ENCODE measurements around the gene ATP9B. TPM values are rescaled to one million over a fixed set of nuclear protein-coding genes. Genes with fewer than 3 reads are reported as not detected.

ATP9B gene
- total and polyA plus RNA-seq, 8 donors = 29.2 to 41.5 (median 38.3) TPM

GRCh38 chr18:79336556-79337142 is 267.5 kb downstream of the ATP9B start:
- Histone ChIP-seq H3K4me3 (no peak overlapping the region), H3K9me3 (peaks cover 0 to 5% of the 10 kb centered on the region in 2 donors), H3K27ac (no peak overlapping the region), H3K4me1 (no peaks in the 10 kb centered on the region), H3K27me3 (no peaks in the 10 kb centered on the region), H3K36me3 (peaks cover 0 to 65% of the 10 kb centered on the region in 2 donors)
- TF ChIP-seq CTCF (IDR thresholded peaks at IDR 0.05) = no peak
- intact Hi-C loops (cut with DNase I) = no loop called here
- ATAC-seq (no peak), DNase-seq (no peak)

GRCh38 chr18:79337184-79337583 is 268.0 kb downstream of the ATP9B start:
- no peaks in the 10 kb centered on the region for H3K4me1 ChIP-seq
- peaks cover 0 to 65% of the 10 kb centered on the region in 2 donors for H3K36me3 ChIP-seq
- TF ChIP-seq CTCF (IDR thresholded peaks at IDR 0.05) = no peak
- H3K9me3 ChIP-seq = peaks cover 0 to 5% of the 10 kb centered on the region in 2 donors
- H3K4me3 ChIP-seq = no peak overlapping the region
- intact Hi-C loops (cut with DNase I) = no loop called here
- H3K27ac ChIP-seq = no peak overlapping the region
- ATAC-seq (no peak), DNase-seq (no peak)
- H3K27me3 ChIP-seq = no peaks in the 10 kb centered on the region

- H3K27ac ChIP-seq = no peak overlapping the region
- peaks cover 0 to 62% of the 10 kb centered on the region in 2 donors for H3K36me3 ChIP-seq
- no peak overlapping the region for H3K4me3 ChIP-seq
- no peaks in the 10 kb centered on the region for H3K27me3 ChIP-seq
- no peak for TF ChIP-seq CTCF (IDR thresholded peaks at IDR 0.05)
- DNase-seq = no peak
- H3K9me3 ChIP-seq = peaks cover 0 to 5% of the 10 kb centered on the region in 2 donors
- intact Hi-C loops (cut with DNase I) = no loop called here
- H3K4me1 ChIP-seq = no peaks in the 10 kb centered on the region
- no peak for ATAC-seq
Measured at GRCh38 chr18:79337620-79338019, 268.4 kb downstream of the ATP9B start.

GRCh38 chr18:79339094-79339908 is 270.1 kb downstream of the ATP9B start:
- DNase-seq (no peak), ATAC-seq (no peak)
- no peaks in the 10 kb centered on the region for H3K27me3 ChIP-seq
- peaks cover 0 to 5% of the 10 kb centered on the region in 2 donors for H3K9me3 ChIP-seq
- intact Hi-C loops (cut with DNase I) = no loop called here
- no peaks in the 10 kb centered on the region for H3K4me1 ChIP-seq
- H3K36me3 ChIP-seq = peaks cover 0 to 62% of the 10 kb centered on the region in 2 donors
- H3K27ac ChIP-seq = no peak overlapping the region
- no peak overlapping the region for H3K4me3 ChIP-seq
- TF ChIP-seq CTCF (IDR thresholded peaks at IDR 0.05) = no peak

- TF ChIP-seq CTCF (IDR thresholded peaks at IDR 0.05) = no peak
- peak; percentile 88 for ATAC-seq
- H3K9me3 ChIP-seq = peaks cover 0 to 5% of the 10 kb centered on the region in 2 donors
- peaks cover 0 to 68% of the 10 kb centered on the region in 2 donors for H3K36me3 ChIP-seq
- H3K27me3 ChIP-seq = no peaks in the 10 kb centered on the region
- no peak for DNase-seq
- H3K4me3 ChIP-seq = no peak overlapping the region
- peak overlapping the region; percentile 7 to 41 for H3K27ac ChIP-seq
- H3K4me1 ChIP-seq = no peaks in the 10 kb centered on the region
- intact Hi-C loops (cut with DNase I) = no loop called here
Measured at GRCh38 chr18:79343567-79344207, 274.5 kb downstream of the ATP9B start.
